Daoy (cell line): ENCODE measurements around the gene MS4A14. TPM values are rescaled to one million over a fixed set of nuclear protein-coding genes. Genes with fewer than 3 reads are reported as not detected.

Source experiments
- total RNA-seq: library from RNA; depleted of rRNA; stranded (reverse); fragments of >200 nt; shearing (Covaris generic); gene quantifications from 2 replicates; pipeline ENCODE4 v1.2.3, GENCODE V29; 2014; rRNA removed

Gene MS4A14
- total RNA-seq, 1 experiment from 2014 or later: not detected

Other genes with a start within 250 kb of the MS4A14 start
- gene MS4A6A, start 213.4 kb upstream of the MS4A14 start, total RNA-seq: not detected in 2 replicates
- not detected in 2 replicates for gene MS4A4E, start 153.3 kb upstream of the MS4A14 start, total RNA-seq
- not detected in 2 replicates for gene MS4A4A, start 115.8 kb upstream of the MS4A14 start, total RNA-seq
- not detected in 2 replicates for gene MS4A6E, start 69.2 kb upstream of the MS4A14 start, total RNA-seq
- not detected in 2 replicates for gene MS4A7, start 17.9 kb upstream of the MS4A14 start, total RNA-seq
- not detected in 2 replicates for gene MS4A5, start 33.1 kb downstream of the MS4A14 start, total RNA-seq
- gene MS4A1, start 59.4 kb downstream of the MS4A14 start, total RNA-seq: not detected in 2 replicates
- not detected in 2 replicates for gene MS4A12, start 96.3 kb downstream of the MS4A14 start, total RNA-seq
- gene MS4A13, start 118.9 kb downstream of the MS4A14 start, total RNA-seq: 0.86 TPM in 1 of 2 replicates, not detected in the other